Measurements from ENCODE around the gene ASAP2. TPM values are rescaled to one million over a fixed set of nuclear protein-coding genes. Genes with fewer than 3 reads are reported as not detected.
A peak's percentile ranks its signal among the peaks of the same experiment; 100 is the strongest.

ASAP2 gene
- polyA plus RNA-seq, 3 donors = 0.08 to 1.1 (median 0.20) TPM

- H3K4me3 Mint-ChIP-seq = no peak overlapping the region
Observed at GRCh38 chr2:9410108-9410507, 203.5 kb downstream of the ASAP2 start.

GRCh38 chr2:9412781-9413180 lies 206.2 kb downstream of the ASAP2 start:
- Histone ChIP-seq H3K4me1 (ENCODE audit: control insufficient read depth in 1 of 2, insufficient read depth in 2 of 2, low read length in 2 of 2) (no peaks in the 10 kb centered on the region), H3K36me3 (replicated peaks in 1 of 2; ENCODE audit: control insufficient read depth in 1 of 2, insufficient read depth in 2 of 2, low read length in 2 of 2) (peaks cover 53 to 92% of the 10 kb centered on the region in 2 donors), H3K4me3 (replicated peaks in 1 of 3; ENCODE audit: low read depth in 2 of 3, low read length in 3 of 3) (no peak overlapping the region), H3K27me3 (ENCODE audit: control insufficient read depth in 2 of 2, insufficient read depth in 2 of 2, low read length in 2 of 2) (no peaks in the 10 kb centered on the region), H3K79me2 (ENCODE audit: insufficient read depth, low read length) (peaks cover 17% of the 10 kb centered on the region), H3K9ac (ENCODE audit: insufficient read depth, low read length, poor library complexity, severe bottlenecking) (no peak overlapping the region), H2AFZ (ENCODE audit: insufficient read depth, low read depth, low read length, poor library complexity, severe bottlenecking) (no peak overlapping the region), H3K27ac (ENCODE audit: low read depth in 1 of 2, low read length in 2 of 2) (no peak overlapping the region), H4K20me1 (ENCODE audit: insufficient read depth, low read length) (peaks cover 6% of the 10 kb centered on the region), H3K9me3 (replicated peaks in 1 of 2; ENCODE audit: control insufficient read depth in 1 of 2, insufficient read depth in 1 of 2, low read length in 2 of 2) (no peaks in the 10 kb centered on the region), H3K4me2 (replicated peaks; ENCODE audit: extremely low read depth, low read length, poor library complexity, severe bottlenecking) (no peak overlapping the region)
- Mint-ChIP-seq H3K9me3 (no peaks in the 10 kb centered on the region), H3K27me3 (ENCODE audit: low read depth in 3 of 3) (peaks cover 0 to 2% (median 0%) of the 10 kb centered on the region in 3 donors), H3K4me3 (no peak overlapping the region), H3K27ac (peak overlapping the region in 2 of 7 donors; percentile 21 to 41), H3K36me3 (peaks cover 55 to 81% of the 10 kb centered on the region in 2 donors), H3K4me1 (peaks cover 1% of the 10 kb centered on the region)
- WGBS (ENCODE audit: insufficient coverage) = 100% methylated on average over 1 of the region's 7 CpGs
- intact Hi-C loops (cut with micrococcal nuclease) = no loop called here
- no peak for TF ChIP-seq CTCF (IDR thresholded peaks at IDR 0.05)
- no peak for DNase-seq

More at GRCh38 chr2:9410108-9410507, 203.5 kb downstream of the ASAP2 start:
- Histone ChIP-seq H3K4me1 (ENCODE audit: control insufficient read depth in 1 of 2, insufficient read depth in 2 of 2, low read length in 2 of 2) (no peaks in the 10 kb centered on the region), H3K4me2 (replicated peaks; ENCODE audit: extremely low read depth, low read length, poor library complexity, severe bottlenecking) (no peak overlapping the region), H3K36me3 (replicated peaks in 1 of 2; ENCODE audit: control insufficient read depth in 1 of 2, insufficient read depth in 2 of 2, low read length in 2 of 2) (peaks cover 56 to 93% of the 10 kb centered on the region in 2 donors), H3K9me3 (replicated peaks in 1 of 2; ENCODE audit: control insufficient read depth in 1 of 2, insufficient read depth in 1 of 2, low read length in 2 of 2) (no peaks in the 10 kb centered on the region), H4K20me1 (ENCODE audit: insufficient read depth, low read length) (no peaks in the 10 kb centered on the region), H3K9ac (ENCODE audit: insufficient read depth, low read length, poor library complexity, severe bottlenecking) (no peak overlapping the region), H3K27ac (ENCODE audit: low read depth in 1 of 2, low read length in 2 of 2) (no peak overlapping the region), H3K4me3 (replicated peaks in 1 of 3; ENCODE audit: low read depth in 2 of 3, low read length in 3 of 3) (no peak overlapping the region), H3K79me2 (ENCODE audit: insufficient read depth, low read length) (no peaks in the 10 kb centered on the region), H3K27me3 (ENCODE audit: control insufficient read depth in 2 of 2, insufficient read depth in 2 of 2, low read length in 2 of 2) (no peaks in the 10 kb centered on the region), H2AFZ (ENCODE audit: insufficient read depth, low read depth, low read length, poor library complexity, severe bottlenecking) (no peak overlapping the region)
- WGBS (ENCODE audit: insufficient coverage) = no CpG with 5 or more reads among the region's 3 CpGs
- no peak for TF ChIP-seq CTCF (IDR thresholded peaks at IDR 0.05)
- intact Hi-C loops (cut with micrococcal nuclease) = no loop called here
- Mint-ChIP-seq H3K27ac (peak overlapping the region in 1 of 7 donors; percentile 35), H3K27me3 (ENCODE audit: low read depth in 3 of 3) (peaks cover 0 to 2% (median 0%) of the 10 kb centered on the region in 3 donors), H3K9me3 (no peaks in the 10 kb centered on the region), H3K4me1 (no peaks in the 10 kb centered on the region), H3K36me3 (peaks cover 49 to 73% of the 10 kb centered on the region in 2 donors)
- DNase-seq = no peak

Data from CD14-positive monocyte (primary cell).